Measurements from ENCODE around the gene LRRK1.

- no peak for TF ChIP-seq CTCF (IDR thresholded peaks at IDR 0.05)
- TF ChIP-seq POLR2A (IDR thresholded peaks at IDR 0.05), result no peak
- no peak for TF ChIP-seq POLR2AphosphoS5 (IDR thresholded peaks at IDR 0.05)
These were observed 106.9 kb downstream of the LRRK1 start for GRCh38 chr15:101025896-101026631.

Measured in sigmoid colon (tissue), 4 donors.